Measurements from ENCODE around the gene EHMT2. TPM values are rescaled to one million over a fixed set of nuclear protein-coding genes. Genes with fewer than 3 reads are reported as not detected.

Gene EHMT2
- total and polyA plus RNA-seq, 2 of the 13 experiments (the other 11 are each of a cell fraction or from before 2014, with no cell fraction given) = 55.2 to 69.2 TPM

DNA sequence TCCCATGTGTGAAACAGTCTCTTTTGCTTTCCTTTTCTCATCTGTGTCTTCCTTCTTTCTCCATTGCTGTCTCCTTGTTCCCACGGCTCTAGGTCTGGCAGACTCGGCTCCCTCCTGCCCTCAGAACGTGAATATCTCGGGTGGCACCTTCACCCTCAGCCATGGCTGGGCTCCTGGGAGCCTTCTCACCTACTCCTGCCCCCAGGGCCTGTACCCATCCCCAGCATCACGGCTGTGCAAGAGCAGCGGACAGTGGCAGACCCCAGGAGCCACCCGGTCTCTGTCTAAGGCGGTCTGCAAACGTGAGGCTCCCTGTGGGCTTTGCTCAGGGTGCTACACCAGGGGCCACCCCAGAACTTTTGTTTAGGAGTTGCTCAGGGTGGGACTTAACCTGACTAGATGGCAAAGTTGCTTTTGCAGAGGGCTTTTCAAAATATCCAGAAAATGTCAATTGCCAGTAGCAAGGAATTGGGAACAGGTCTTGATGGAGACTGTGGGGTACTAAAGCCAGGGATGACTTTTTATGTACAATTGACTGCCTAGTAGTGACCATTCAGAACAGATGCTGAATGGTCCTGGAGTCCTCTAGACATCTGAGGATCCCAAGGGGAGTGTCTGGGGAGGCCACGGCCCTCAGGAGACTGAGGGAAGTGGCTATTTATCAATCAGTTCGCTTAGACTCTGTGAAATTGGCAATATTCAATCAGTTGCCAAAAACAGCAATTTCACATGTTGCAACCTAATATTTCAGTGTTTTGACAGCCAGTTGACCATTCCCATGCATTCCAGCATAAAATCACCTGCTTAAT is 30.6 kb upstream of the EHMT2 start (continued):
- TF ChIP-seq, protein P1, sequence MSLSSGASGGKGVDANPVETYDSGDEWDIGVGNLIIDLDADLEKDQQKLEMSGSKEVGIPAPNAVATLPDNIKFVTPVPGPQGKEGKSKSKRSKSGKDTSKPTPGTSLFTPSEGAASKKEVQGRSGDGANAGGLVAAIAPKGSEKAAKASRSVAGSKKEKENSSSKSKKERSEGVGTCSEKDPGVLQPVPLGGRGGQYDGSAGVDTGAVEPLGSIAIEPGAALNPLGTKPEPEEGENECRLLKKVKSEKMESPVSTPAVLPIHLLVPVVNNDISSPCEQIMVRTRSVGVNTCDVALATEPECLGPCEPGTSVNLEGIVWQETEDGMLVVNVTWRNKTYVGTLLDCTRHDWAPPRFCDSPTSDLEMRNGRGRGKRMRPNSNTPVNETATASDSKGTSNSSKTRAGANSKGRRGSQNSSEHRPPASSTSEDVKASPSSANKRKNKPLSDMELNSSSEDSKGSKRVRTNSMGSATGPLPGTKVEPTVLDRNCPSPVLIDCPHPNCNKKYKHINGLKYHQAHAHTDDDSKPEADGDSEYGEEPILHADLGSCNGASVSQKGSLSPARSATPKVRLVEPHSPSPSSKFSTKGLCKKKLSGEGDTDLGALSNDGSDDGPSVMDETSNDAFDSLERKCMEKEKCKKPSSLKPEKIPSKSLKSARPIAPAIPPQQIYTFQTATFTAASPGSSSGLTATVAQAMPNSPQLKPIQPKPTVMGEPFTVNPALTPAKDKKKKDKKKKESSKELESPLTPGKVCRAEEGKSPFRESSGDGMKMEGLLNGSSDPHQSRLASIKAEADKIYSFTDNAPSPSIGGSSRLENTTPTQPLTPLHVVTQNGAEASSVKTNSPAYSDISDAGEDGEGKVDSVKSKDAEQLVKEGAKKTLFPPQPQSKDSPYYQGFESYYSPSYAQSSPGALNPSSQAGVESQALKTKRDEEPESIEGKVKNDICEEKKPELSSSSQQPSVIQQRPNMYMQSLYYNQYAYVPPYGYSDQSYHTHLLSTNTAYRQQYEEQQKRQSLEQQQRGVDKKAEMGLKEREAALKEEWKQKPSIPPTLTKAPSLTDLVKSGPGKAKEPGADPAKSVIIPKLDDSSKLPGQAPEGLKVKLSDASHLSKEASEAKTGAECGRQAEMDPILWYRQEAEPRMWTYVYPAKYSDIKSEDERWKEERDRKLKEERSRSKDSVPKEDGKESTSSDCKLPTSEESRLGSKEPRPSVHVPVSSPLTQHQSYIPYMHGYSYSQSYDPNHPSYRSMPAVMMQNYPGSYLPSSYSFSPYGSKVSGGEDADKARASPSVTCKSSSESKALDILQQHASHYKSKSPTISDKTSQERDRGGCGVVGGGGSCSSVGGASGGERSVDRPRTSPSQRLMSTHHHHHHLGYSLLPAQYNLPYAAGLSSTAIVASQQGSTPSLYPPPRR (CRISPR knock-in tag; IDR thresholded peaks at IDR 0.05; ENCODE audit: borderline replicate concordance) = 0 out of 2 replicates have a peak, but pooled peaks have one; percentile 20
- peak; percentile 74; the same call in 1 of the 2 replicates for TF ChIP-seq ZNF230 (CRISPR knock-in tag; IDR thresholded peaks at IDR 0.05)
- peak; percentile 57 for TF ChIP-seq ZNF547 (CRISPR knock-in tag; IDR thresholded peaks at IDR 0.05)
- TF ChIP-seq EP300 (IDR thresholded peaks at IDR 0.05; ENCODE audit: low read depth in 2 of 2, low read length in 2 of 2) = no peak
- no peak for TF ChIP-seq EP300 (CRISPR knock-in tag; IDR thresholded peaks at IDR 0.05; ENCODE audit: borderline replicate concordance)
- peak; percentile 63 for TF ChIP-seq IKZF4 (CRISPR knock-in tag; IDR thresholded peaks at IDR 0.05; ENCODE audit: borderline replicate concordance, low read depth, not compliant biosample characterization)
- TF ChIP-seq ZNF224 (CRISPR knock-in tag; IDR thresholded peaks at IDR 0.05) = 0 out of 2 replicates have a peak, but pooled peaks have one; percentile 70
- no peak for TF ChIP-seq NFE2 (CRISPR knock-in tag; IDR thresholded peaks at IDR 0.05)
- no peak for TF ChIP-seq ZNF788 (CRISPR knock-in tag; IDR thresholded peaks at IDR 0.05; ENCODE audit: borderline replicate concordance)
- no peak for TF ChIP-seq NAIF1 (CRISPR knock-in tag; IDR thresholded peaks at IDR 0.05; ENCODE audit: borderline replicate concordance)
- TF ChIP-seq NONO (IDR thresholded peaks at IDR 0.05) = no peak
- no peak for TF ChIP-seq NONO (CRISPR knock-in tag; conservative IDR thresholded peaks at IDR 0.05)
- TF ChIP-seq ZNF263 (CRISPR knock-in tag; IDR thresholded peaks at IDR 0.05) = 0 out of 2 replicates have a peak, but pooled peaks have one; percentile 3
- no peak for TF ChIP-seq PHF8 (CRISPR knock-in tag; IDR thresholded peaks at IDR 0.05)
- TF ChIP-seq KLF13 (CRISPR knock-in tag; IDR thresholded peaks at IDR 0.05) = 0 out of 2 replicates have a peak, but pooled peaks have one; percentile 2
- 0 out of 2 replicates have a peak, but pooled peaks have one; percentile 59 for TF ChIP-seq ZNF329 (CRISPR knock-in tag; IDR thresholded peaks at IDR 0.05; ENCODE audit: low read depth)
- no peak for TF ChIP-seq ZNF205 (CRISPR knock-in tag; IDR thresholded peaks at IDR 0.05)
- TF ChIP-seq ZNF264 (CRISPR knock-in tag; IDR thresholded peaks at IDR 0.05) = no peak
- no peak for TF ChIP-seq ZNF878 (CRISPR knock-in tag; IDR thresholded peaks at IDR 0.05)

All from HepG2 (cell line).